Prostate gland (tissue), 2 donors: ENCODE data around the gene STXBP6. TPM values are rescaled to one million over a fixed set of nuclear protein-coding genes. Genes with fewer than 3 reads are reported as not detected.
A peak's percentile ranks its signal among the peaks of the same experiment; 100 is the strongest.

Source experiments
- DNase-seq: peaks from one replicate; pipeline ENCODE4 v3.0.0-alpha.2; 2019; ENCODE audit warnings: low spot score
- H3K27ac ChIP-seq, 2 donors: fragments of 200-600 bp; sonication (generic); 2 replicates each; pipeline ENCODE4 v1.5.1; 2017 to 2019
- H3K27me3 ChIP-seq: fragments of 200-600 bp; sonication (generic); replicated peaks from 2 replicates; pipeline ENCODE4 v1.5.1; 2019; ENCODE audit not compliant: insufficient read depth
- H3K36me3 ChIP-seq, 2 donors: fragments of 200-600 bp; sonication (generic); 1 replicate in 1 of 2; 2 replicates in 1 of 2; pipeline versions ENCODE4 v1.5.1 to v1.8.1; 2017 to 2019
- H3K4me1 ChIP-seq: fragments of 200-600 bp; sonication (generic); replicated peaks from 2 replicates; pipeline ENCODE4 v1.5.1; 2019
- H3K4me3 ChIP-seq, 2 donors: fragments of 200-600 bp; sonication (generic); 2 replicates each; pipeline ENCODE4 v1.5.1; 2017 to 2019
- H3K9me3 ChIP-seq: fragments of 200-600 bp; sonication (generic); 2 replicates; pipeline ENCODE4 v1.5.1; 2017
- POLR2A ChIP-seq: fragments of 450-650 bp; IDR thresholded peaks from one replicate; pipeline ENCODE4 v1.6.1; 2016; ENCODE audit warnings: antibody characterized with exemption, mild to moderate bottlenecking
- POLR2AphosphoS5 ChIP-seq: sonication (generic); formaldehyde crosslinking; IDR thresholded peaks from one replicate; pipeline ENCODE4 v1.6.1; 2017; ENCODE audit warnings: antibody characterized with exemption
- WGBS: methylation state at CpG from one replicate; pipeline ENCODE4 v1.1.5; 2018; 5-methylcytosine and 5-hydroxymethylcytosine counted together
- intact Hi-C: fragments of 100-400 bp; cut with DNase I; formaldehyde crosslinking; loops from one replicate; pipeline ENCODE4 v1.14.2; 2022
- total RNA-seq, 2 donors: library from RNA; depleted of rRNA; stranded (reverse); fragments of >200 nt; gene quantifications; one replicate each; pipeline ENCODE4 v1.1.0, GENCODE V29; 2016
- TF ChIP-seq, protein P1 (sequence below), 4 experiments: fragments of 200-600 bp in 2 of 4; fragments of 450-650 bp in 2 of 4; sonication (generic) in 2 of 4; IDR thresholded peaks; 1 replicate in 3 of 4; 2 replicates in 1 of 4; pipeline ENCODE4 v1.5.1; 2016 to 2019; ENCODE audit warnings: antibody characterized with exemption in 4 of 4, mild to moderate bottlenecking in 2 of 4, moderate library complexity in 2 of 4

The STXBP6 gene
- total RNA-seq, 2 donors from 2014 or later: 12.4 to 32.3 TPM

- Histone ChIP-seq H3K36me3 (no peaks in the 10 kb centered on the region), H3K4me1 (peaks cover 2% of the 10 kb centered on the region), H3K27ac (no peak overlapping the region), H3K27me3 (no peaks in the 10 kb centered on the region), H3K9me3 (no peaks in the 10 kb centered on the region), H3K4me3 (no peak overlapping the region)
- no peak for DNase-seq
- intact Hi-C loops: no loop called here
- TF ChIP-seq POLR2AphosphoS5 (no peak), POLR2A (no peak)
- TF ChIP-seq, protein P1, sequence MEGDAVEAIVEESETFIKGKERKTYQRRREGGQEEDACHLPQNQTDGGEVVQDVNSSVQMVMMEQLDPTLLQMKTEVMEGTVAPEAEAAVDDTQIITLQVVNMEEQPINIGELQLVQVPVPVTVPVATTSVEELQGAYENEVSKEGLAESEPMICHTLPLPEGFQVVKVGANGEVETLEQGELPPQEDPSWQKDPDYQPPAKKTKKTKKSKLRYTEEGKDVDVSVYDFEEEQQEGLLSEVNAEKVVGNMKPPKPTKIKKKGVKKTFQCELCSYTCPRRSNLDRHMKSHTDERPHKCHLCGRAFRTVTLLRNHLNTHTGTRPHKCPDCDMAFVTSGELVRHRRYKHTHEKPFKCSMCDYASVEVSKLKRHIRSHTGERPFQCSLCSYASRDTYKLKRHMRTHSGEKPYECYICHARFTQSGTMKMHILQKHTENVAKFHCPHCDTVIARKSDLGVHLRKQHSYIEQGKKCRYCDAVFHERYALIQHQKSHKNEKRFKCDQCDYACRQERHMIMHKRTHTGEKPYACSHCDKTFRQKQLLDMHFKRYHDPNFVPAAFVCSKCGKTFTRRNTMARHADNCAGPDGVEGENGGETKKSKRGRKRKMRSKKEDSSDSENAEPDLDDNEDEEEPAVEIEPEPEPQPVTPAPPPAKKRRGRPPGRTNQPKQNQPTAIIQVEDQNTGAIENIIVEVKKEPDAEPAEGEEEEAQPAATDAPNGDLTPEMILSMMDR (IDR thresholded peaks at IDR 0.05): no peak
Observed at GRCh38 chr14:24903337-24903736, 146.6 kb downstream of the STXBP6 start.

- H3K4me1 ChIP-seq: no peaks in the 10 kb centered on the region
- TF ChIP-seq, protein P1 (IDR thresholded peaks at IDR 0.05): no peak
- no peak for TF ChIP-seq POLR2AphosphoS5
- no peak for TF ChIP-seq POLR2A
- H3K27ac ChIP-seq: peak overlapping the region in 1 of 2 donors; percentile 10
- no peaks in the 10 kb centered on the region for H3K27me3 ChIP-seq
- no peak overlapping the region for H3K4me3 ChIP-seq
- 27% methylated on average over 6 of the region's 6 CpGs for WGBS
- H3K9me3 ChIP-seq: no peaks in the 10 kb centered on the region
- no peak for DNase-seq
- intact Hi-C loops: no loop called here
- no peaks in the 10 kb centered on the region for H3K36me3 ChIP-seq
Observed at GRCh38 chr14:24900269-24901100, 149.5 kb downstream of the STXBP6 start.

DNA sequence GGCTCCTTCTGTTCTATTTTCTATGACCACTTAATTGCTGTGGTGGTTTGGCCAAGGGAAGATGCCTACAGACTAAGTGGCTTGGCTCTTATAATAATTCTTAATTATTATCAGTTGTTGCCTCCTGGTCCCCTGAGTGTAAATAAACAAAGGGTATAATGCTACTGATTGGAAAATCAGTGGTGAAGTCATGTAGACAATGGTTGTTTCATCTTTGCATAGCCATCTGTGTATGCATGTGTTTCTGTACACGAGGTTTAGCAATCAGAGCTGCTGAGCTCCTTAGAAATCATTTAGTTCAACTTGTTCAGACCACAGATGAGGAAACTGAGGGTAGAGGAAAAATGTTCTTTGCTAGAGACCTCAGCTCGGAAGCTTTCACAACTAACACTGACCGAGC lies 152.2 kb downstream of the STXBP6 start:
- Histone ChIP-seq H3K9me3 (no peaks in the 10 kb centered on the region), H3K27ac (no peak overlapping the region), H3K36me3 (no peaks in the 10 kb centered on the region), H3K4me3 (no peak overlapping the region), H3K4me1 (no peaks in the 10 kb centered on the region), H3K27me3 (no peaks in the 10 kb centered on the region)
- no peak for TF ChIP-seq POLR2A
- TF ChIP-seq, protein P1 (IDR thresholded peaks at IDR 0.05): no peak
- TF ChIP-seq POLR2AphosphoS5: no peak
- intact Hi-C loops: no loop called here
- 93% methylated on average over 3 of the region's 3 CpGs for WGBS
- no peak for DNase-seq

DNA sequence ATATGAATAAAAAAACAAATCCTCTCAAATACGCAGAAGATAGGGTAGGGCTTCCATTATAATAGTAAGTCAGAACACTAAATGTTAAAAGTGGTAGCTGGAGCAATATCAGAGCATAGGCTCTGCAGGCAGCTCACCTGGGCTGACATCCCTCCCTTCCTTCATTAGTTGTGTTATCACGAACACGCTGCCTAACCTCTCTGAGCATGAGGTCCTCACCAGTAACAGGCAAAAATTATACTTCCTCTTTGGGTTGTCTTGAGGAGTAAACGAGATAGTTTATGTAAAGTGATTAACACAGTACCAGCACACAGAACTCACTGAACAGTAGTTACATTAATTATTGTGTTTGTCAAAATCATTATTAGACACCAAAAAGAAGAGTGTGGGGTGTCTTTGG lies 154.3 kb downstream of the STXBP6 start:
- Histone ChIP-seq H3K4me1 (no peaks in the 10 kb centered on the region), H3K36me3 (no peaks in the 10 kb centered on the region), H3K27me3 (no peaks in the 10 kb centered on the region), H3K9me3 (no peaks in the 10 kb centered on the region), H3K4me3 (no peak overlapping the region), H3K27ac (no peak overlapping the region)
- no peak for TF ChIP-seq POLR2AphosphoS5
- 86% methylated on average over 4 of the region's 4 CpGs for WGBS
- no peak for DNase-seq
- intact Hi-C loops: no loop called here

DNA sequence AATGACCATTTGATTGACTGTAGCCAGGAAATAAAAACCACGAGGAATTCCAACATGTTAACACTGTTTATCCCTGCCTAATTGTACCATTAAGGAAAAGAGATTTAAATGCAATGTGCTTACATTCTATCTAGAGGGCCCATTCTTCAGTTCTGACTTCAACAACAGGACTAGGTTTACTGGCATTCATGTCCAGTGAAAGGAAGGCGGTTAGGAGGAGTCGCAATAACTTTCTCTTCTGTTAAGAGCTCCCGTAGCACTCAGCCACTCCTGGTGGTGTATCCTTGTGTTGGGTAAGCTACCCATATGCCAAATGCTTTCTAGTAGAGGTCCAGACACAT lies 154.7 kb downstream of the STXBP6 start:
- WGBS: 66% methylated on average over 4 of the region's 4 CpGs
- no peak for DNase-seq

More for the DNA sequence above, 154.7 kb downstream of the STXBP6 start:
- Histone ChIP-seq H3K4me1 (no peaks in the 10 kb centered on the region), H3K9me3 (no peaks in the 10 kb centered on the region), H3K27ac (no peak overlapping the region), H3K4me3 (no peak overlapping the region), H3K27me3 (no peaks in the 10 kb centered on the region), H3K36me3 (no peaks in the 10 kb centered on the region)
- TF ChIP-seq POLR2A: no peak
- TF ChIP-seq, protein P1 (IDR thresholded peaks at IDR 0.05): no peak
- TF ChIP-seq POLR2AphosphoS5: no peak
- intact Hi-C loops: no loop called here
